WTC11 (cell line): ENCODE data around the gene CLCN1. TPM values are rescaled to one million over a fixed set of nuclear protein-coding genes. Genes with fewer than 3 reads are reported as not detected.

Experiments used
- ATAC-seq: fragments of 200-7000 bp; cut with Tn5 transposase; 2 replicates; pipeline ENCODE4 v1.10.0; 2021; ENCODE audit warnings: mild to moderate bottlenecking, moderate library complexity
- CTCF ChIA-PET: fragments of 300-600 bp; sonication (Branson Sonifier 250); formaldehyde crosslinking; loops from one replicate; lab custom pipeline; 2021; ENCODE audit warnings: antibody characterized with exemption; lab: Charles Lee
- POLR2A ChIA-PET: fragments of 350-600 bp; sonication (Branson Sonifier 250); formaldehyde crosslinking; loops from one replicate; lab custom pipeline; 2021; ENCODE audit warnings: antibody characterized with exemption; lab: Charles Lee
- DNase-seq: peaks from one replicate; pipeline ENCODE4 v3.0.0; 2021; ENCODE audit warnings: low spot score
- H3K27ac Mint-ChIP-seq: 2 replicates; pipeline ENCODE4 v1.8.0; 2021; ENCODE audit warnings: mixed read lengths
- H3K27me3 Mint-ChIP-seq: 2 replicates; pipeline ENCODE4 v1.8.0; 2021; ENCODE audit warnings: low read depth, mild to moderate bottlenecking, moderate library complexity, mixed read lengths
- H3K36me3 Mint-ChIP-seq: 2 replicates; pipeline ENCODE4 v1.8.0; 2021; ENCODE audit warnings: mixed read lengths
- H3K4me1 Mint-ChIP-seq: 2 replicates; pipeline ENCODE4 v1.8.0; 2022; ENCODE audit warnings: mixed read lengths
- H3K4me3 Mint-ChIP-seq: 2 replicates; pipeline ENCODE4 v1.8.0; 2021; ENCODE audit warnings: mild to moderate bottlenecking, moderate library complexity, mixed read lengths
- H3K9me3 Mint-ChIP-seq: 2 replicates; pipeline ENCODE4 v1.8.0; 2021; ENCODE audit warnings: mixed read lengths
- FOXK1 ChIP-seq: sonication (generic); formaldehyde crosslinking; IDR thresholded peaks from 2 replicates; pipeline ENCODE4 v1.8.0; 2022; ENCODE audit warnings: mild to moderate bottlenecking, moderate library complexity, missing genetic modification reagents
- GRHL2 ChIP-seq: fragments of 250-450 bp; sonication (Bioruptor Pico); IDR thresholded peaks from 2 replicates; pipeline ENCODE4 v1.8.0; 2022; ENCODE audit warnings: mild to moderate bottlenecking, moderate library complexity; ENCODE audit not compliant: insufficient replicate concordance, severe bottlenecking
- GTF2I ChIP-seq: fragments of 250-450 bp; sonication (Bioruptor Pico); conservative IDR thresholded peaks from 2 replicates; pipeline ENCODE4 v1.4.0; 2021; ENCODE audit warnings: mild to moderate bottlenecking
- HMGA2 ChIP-seq: fragments of 250-450 bp; sonication (Bioruptor Pico); IDR thresholded peaks from 2 replicates; pipeline ENCODE4 v1.4.0; 2021; ENCODE audit warnings: mild to moderate bottlenecking, moderate library complexity
- IRF2 ChIP-seq: sonication (generic); formaldehyde crosslinking; IDR thresholded peaks from 2 replicates; pipeline ENCODE4 v1.8.0; 2022; ENCODE audit warnings: low read depth, missing genetic modification reagents, borderline replicate concordance
- JUN ChIP-seq: sonication (generic); formaldehyde crosslinking; IDR thresholded peaks from 2 replicates; pipeline ENCODE4 v1.8.0; 2023; ENCODE audit warnings: mild to moderate bottlenecking, missing genetic modification reagents
- MXD4 ChIP-seq: fragments of 250-450 bp; sonication (Bioruptor Pico); IDR thresholded peaks from 2 replicates; pipeline ENCODE4 v1.8.0; 2021; ENCODE audit warnings: mild to moderate bottlenecking, moderate library complexity, borderline replicate concordance
- NFE2L1 ChIP-seq: sonication (generic); formaldehyde crosslinking; IDR thresholded peaks from 2 replicates; pipeline ENCODE4 v1.8.1; 2023; ENCODE audit warnings: missing genetic modification reagents
- RELA ChIP-seq: sonication (generic); formaldehyde crosslinking; IDR thresholded peaks from 2 replicates; pipeline ENCODE4 v1.8.1; 2022; ENCODE audit warnings: missing genetic modification reagents, mild to moderate bottlenecking, borderline replicate concordance
- SP1 ChIP-seq: sonication (generic); formaldehyde crosslinking; conservative IDR thresholded peaks from 2 replicates; pipeline ENCODE4 v1.8.1; 2022; ENCODE audit warnings: missing genetic modification reagents
- TEAD4 ChIP-seq: sonication (generic); formaldehyde crosslinking; IDR thresholded peaks from 2 replicates; pipeline ENCODE4 v1.8.0; 2022; ENCODE audit warnings: mild to moderate bottlenecking, missing genetic modification reagents
- ZNF263 ChIP-seq: sonication (generic); formaldehyde crosslinking; IDR thresholded peaks from 2 replicates; pipeline ENCODE4 v1.8.1; 2022; ENCODE audit warnings: low read depth, mild to moderate bottlenecking, moderate library complexity, missing genetic modification reagents
- ZNF317 ChIP-seq: sonication (generic); formaldehyde crosslinking; IDR thresholded peaks from 2 replicates; pipeline ENCODE4 v1.8.1; 2023; ENCODE audit warnings: low read depth, mild to moderate bottlenecking, moderate library complexity, missing genetic modification reagents, borderline replicate concordance
- total RNA-seq: library from RNA; stranded (reverse); gene quantifications from 3 replicates; pipeline ENCODE4 v1.2.3, GENCODE V29; 2021
- TF ChIP-seq, protein P1 (sequence below): sonication (generic); formaldehyde crosslinking; IDR thresholded peaks from 2 replicates; pipeline ENCODE4 v1.8.1; 2023; ENCODE audit warnings: mild to moderate bottlenecking, missing genetic modification reagents, moderate library complexity
- TF ChIP-seq, protein P2 (sequence below): sonication (generic); formaldehyde crosslinking; IDR thresholded peaks from 2 replicates; pipeline ENCODE4 v1.8.1; 2022; ENCODE audit warnings: missing genetic modification reagents, borderline replicate concordance
- TF ChIP-seq, protein P3 (sequence below): sonication (generic); formaldehyde crosslinking; IDR thresholded peaks from 2 replicates; pipeline ENCODE4 v1.8.1; 2023; ENCODE audit warnings: mild to moderate bottlenecking, missing genetic modification reagents, borderline replicate concordance
- TF ChIP-seq, protein P4 (sequence below): sonication (generic); formaldehyde crosslinking; conservative IDR thresholded peaks from 2 replicates; pipeline ENCODE4 v1.8.1; 2023; ENCODE audit warnings: mild to moderate bottlenecking, low read depth, missing genetic modification reagents, moderate library complexity
- TF ChIP-seq, protein P5 (sequence below): fragments of 200-600 bp; IDR thresholded peaks from 2 replicates; pipeline ENCODE4 v1.8.0; 2022; ENCODE audit warnings: antibody characterized with exemption
- TF ChIP-seq, protein P6 (sequence below): sonication (generic); formaldehyde crosslinking; IDR thresholded peaks from 2 replicates; pipeline ENCODE4 v1.8.1; 2023; ENCODE audit warnings: mild to moderate bottlenecking, missing genetic modification reagents

CLCN1 gene
- total RNA-seq, 1 experiment from 2014 or later, result 0.28 TPM

DNA sequence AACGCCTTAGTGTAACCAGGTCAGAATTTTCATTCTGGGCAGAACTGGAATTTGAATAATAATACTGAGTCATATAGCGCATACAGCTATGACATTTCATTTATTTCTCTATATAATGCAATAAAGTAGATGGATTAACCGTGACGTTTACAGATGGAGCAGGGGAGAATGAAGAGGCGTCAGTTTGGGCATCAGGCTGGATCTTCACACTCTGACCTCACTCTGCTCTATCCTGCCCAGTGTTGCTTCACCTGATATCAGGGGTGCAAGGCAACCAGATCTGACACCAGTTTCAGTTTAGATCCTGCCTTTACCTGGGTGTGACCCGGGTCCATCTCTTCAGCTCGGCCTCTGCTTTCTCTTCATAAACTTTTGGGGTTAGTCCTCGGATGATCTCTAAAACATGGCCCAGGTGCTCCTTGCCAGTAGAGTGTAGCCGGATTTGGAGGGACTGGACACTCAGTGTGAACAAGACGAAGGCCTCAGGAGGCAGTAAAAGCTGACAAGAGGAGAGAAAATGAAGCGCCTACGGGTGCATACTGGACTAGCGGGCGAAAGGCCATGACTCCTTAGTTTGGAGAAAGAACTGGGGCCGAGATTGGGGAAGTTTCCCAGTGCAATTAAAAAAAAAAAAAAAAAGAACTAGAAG, 63.8 kb downstream of the CLCN1 start:
- ATAC-seq (peak; percentile 0; the same call in 1 of the 2 replicates), DNase-seq (no peak)
- TF ChIP-seq JUN (CRISPR knock-in tag) (0 out of 2 replicates have a peak, but pooled peaks have one; percentile 6), TEAD4 (CRISPR knock-in tag) (peak; percentile 33; the same call in 1 of the 2 replicates), IRF2 (CRISPR knock-in tag) (no peak), ZNF317 (CRISPR knock-in tag) (no peak), SP1 (CRISPR knock-in tag) (no peak)
- TF ChIP-seq, protein P1, sequence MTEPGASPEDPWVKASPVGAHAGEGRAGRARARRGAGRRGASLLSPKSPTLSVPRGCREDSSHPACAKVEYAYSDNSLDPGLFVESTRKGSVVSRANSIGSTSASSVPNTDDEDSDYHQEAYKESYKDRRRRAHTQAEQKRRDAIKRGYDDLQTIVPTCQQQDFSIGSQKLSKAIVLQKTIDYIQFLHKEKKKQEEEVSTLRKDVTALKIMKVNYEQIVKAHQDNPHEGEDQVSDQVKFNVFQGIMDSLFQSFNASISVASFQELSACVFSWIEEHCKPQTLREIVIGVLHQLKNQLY, result no peak
- Mint-ChIP-seq H3K9me3 (no peaks in the 10 kb centered on the region), H3K27me3 (no peaks in the 10 kb centered on the region), H3K36me3 (peaks cover 5% of the 10 kb centered on the region), H3K4me3 (peak overlapping the region; percentile 76), H3K27ac (peak overlapping the region; percentile 39), H3K4me1 (peaks cover 39% of the 10 kb centered on the region)
- ChIA-PET CTCF (interaction anchor here (0.7 to 2.3 kb wide), 39 partner anchors 8 to 1662 kb away, joined by 3 to 68 read pairs (median 4); partner anchors contain the start of genes CLCN1, EPHA1, FAM131B and GSTK1), POLR2A (interaction anchor here (0.7 to 2.0 kb wide), 7 partner anchors 8 to 28 kb away, joined by 3 to 16 read pairs (median 3); partner anchors contain the start of gene FAM131B)

DNA sequence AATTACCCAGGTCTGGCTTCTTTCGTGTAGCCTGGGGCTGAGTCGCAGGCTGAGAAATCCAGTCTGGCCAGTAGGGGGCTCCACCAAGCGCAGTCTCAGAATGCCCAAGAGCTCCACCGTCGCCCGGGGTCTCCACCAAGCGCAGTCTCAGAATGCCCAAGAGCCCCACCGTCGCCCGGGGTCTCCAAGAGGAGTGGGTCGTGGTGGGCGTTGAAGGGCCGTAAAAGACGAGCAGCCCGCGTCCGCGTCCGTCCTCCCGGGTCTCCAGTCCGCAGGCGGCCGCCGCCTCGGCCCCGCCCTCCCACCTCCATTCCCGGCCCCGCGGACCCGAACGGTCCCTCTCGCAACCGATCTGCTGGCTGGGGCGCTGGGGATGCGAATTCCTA, 64.3 kb downstream of the CLCN1 start:
- Mint-ChIP-seq H3K9me3 (no peaks in the 10 kb centered on the region), H3K36me3 (peaks cover 5% of the 10 kb centered on the region), H3K4me1 (peaks cover 34% of the 10 kb centered on the region), H3K4me3 (peak overlapping the region; percentile 76), H3K27ac (no peak overlapping the region), H3K27me3 (no peaks in the 10 kb centered on the region)
- peak; percentile 49 for ATAC-seq
- TF ChIP-seq, protein P2, sequence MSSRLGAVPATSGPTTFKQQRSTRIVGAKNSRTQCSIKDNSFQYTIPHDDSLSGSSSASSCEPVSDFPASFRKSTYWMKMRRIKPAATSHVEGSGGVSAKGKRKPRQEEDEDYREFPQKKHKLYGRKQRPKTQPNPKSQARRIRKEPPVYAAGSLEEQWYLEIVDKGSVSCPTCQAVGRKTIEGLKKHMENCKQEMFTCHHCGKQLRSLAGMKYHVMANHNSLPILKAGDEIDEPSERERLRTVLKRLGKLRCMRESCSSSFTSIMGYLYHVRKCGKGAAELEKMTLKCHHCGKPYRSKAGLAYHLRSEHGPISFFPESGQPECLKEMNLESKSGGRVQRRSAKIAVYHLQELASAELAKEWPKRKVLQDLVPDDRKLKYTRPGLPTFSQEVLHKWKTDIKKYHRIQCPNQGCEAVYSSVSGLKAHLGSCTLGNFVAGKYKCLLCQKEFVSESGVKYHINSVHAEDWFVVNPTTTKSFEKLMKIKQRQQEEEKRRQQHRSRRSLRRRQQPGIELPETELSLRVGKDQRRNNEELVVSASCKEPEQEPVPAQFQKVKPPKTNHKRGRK (CRISPR knock-in tag), result no peak
- TF ChIP-seq FOXK1 (CRISPR knock-in tag) (0 out of 2 replicates have a peak, but pooled peaks have one; percentile 11), ZNF263 (CRISPR knock-in tag) (no peak), NFE2L1 (CRISPR knock-in tag) (no peak), GTF2I (CRISPR knock-in tag) (0 out of 2 replicates have a peak, but pooled peaks have one; percentile 4), GRHL2 (CRISPR knock-in tag) (no peak), JUN (CRISPR knock-in tag) (0 out of 2 replicates have a peak, but pooled peaks have one; percentile 9), RELA (no peak), HMGA2 (no peak), MXD4 (no peak)
- TF ChIP-seq, protein P3, sequence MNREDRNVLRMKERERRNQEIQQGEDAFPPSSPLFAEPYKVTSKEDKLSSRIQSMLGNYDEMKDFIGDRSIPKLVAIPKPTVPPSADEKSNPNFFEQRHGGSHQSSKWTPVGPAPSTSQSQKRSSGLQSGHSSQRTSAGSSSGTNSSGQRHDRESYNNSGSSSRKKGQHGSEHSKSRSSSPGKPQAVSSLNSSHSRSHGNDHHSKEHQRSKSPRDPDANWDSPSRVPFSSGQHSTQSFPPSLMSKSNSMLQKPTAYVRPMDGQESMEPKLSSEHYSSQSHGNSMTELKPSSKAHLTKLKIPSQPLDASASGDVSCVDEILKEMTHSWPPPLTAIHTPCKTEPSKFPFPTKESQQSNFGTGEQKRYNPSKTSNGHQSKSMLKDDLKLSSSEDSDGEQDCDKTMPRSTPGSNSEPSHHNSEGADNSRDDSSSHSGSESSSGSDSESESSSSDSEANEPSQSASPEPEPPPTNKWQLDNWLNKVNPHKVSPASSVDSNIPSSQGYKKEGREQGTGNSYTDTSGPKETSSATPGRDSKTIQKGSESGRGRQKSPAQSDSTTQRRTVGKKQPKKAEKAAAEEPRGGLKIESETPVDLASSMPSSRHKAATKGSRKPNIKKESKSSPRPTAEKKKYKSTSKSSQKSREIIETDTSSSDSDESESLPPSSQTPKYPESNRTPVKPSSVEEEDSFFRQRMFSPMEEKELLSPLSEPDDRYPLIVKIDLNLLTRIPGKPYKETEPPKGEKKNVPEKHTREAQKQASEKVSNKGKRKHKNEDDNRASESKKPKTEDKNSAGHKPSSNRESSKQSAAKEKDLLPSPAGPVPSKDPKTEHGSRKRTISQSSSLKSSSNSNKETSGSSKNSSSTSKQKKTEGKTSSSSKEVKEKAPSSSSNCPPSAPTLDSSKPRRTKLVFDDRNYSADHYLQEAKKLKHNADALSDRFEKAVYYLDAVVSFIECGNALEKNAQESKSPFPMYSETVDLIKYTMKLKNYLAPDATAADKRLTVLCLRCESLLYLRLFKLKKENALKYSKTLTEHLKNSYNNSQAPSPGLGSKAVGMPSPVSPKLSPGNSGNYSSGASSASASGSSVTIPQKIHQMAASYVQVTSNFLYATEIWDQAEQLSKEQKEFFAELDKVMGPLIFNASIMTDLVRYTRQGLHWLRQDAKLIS, result no peak
- TF ChIP-seq, protein P4, sequence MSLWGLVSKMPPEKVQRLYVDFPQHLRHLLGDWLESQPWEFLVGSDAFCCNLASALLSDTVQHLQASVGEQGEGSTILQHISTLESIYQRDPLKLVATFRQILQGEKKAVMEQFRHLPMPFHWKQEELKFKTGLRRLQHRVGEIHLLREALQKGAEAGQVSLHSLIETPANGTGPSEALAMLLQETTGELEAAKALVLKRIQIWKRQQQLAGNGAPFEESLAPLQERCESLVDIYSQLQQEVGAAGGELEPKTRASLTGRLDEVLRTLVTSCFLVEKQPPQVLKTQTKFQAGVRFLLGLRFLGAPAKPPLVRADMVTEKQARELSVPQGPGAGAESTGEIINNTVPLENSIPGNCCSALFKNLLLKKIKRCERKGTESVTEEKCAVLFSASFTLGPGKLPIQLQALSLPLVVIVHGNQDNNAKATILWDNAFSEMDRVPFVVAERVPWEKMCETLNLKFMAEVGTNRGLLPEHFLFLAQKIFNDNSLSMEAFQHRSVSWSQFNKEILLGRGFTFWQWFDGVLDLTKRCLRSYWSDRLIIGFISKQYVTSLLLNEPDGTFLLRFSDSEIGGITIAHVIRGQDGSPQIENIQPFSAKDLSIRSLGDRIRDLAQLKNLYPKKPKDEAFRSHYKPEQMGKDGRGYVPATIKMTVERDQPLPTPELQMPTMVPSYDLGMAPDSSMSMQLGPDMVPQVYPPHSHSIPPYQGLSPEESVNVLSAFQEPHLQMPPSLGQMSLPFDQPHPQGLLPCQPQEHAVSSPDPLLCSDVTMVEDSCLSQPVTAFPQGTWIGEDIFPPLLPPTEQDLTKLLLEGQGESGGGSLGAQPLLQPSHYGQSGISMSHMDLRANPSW (CRISPR knock-in tag), result no peak
- TF ChIP-seq, protein P5, sequence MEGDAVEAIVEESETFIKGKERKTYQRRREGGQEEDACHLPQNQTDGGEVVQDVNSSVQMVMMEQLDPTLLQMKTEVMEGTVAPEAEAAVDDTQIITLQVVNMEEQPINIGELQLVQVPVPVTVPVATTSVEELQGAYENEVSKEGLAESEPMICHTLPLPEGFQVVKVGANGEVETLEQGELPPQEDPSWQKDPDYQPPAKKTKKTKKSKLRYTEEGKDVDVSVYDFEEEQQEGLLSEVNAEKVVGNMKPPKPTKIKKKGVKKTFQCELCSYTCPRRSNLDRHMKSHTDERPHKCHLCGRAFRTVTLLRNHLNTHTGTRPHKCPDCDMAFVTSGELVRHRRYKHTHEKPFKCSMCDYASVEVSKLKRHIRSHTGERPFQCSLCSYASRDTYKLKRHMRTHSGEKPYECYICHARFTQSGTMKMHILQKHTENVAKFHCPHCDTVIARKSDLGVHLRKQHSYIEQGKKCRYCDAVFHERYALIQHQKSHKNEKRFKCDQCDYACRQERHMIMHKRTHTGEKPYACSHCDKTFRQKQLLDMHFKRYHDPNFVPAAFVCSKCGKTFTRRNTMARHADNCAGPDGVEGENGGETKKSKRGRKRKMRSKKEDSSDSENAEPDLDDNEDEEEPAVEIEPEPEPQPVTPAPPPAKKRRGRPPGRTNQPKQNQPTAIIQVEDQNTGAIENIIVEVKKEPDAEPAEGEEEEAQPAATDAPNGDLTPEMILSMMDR, result peak; percentile 97
- TF ChIP-seq, protein P6, sequence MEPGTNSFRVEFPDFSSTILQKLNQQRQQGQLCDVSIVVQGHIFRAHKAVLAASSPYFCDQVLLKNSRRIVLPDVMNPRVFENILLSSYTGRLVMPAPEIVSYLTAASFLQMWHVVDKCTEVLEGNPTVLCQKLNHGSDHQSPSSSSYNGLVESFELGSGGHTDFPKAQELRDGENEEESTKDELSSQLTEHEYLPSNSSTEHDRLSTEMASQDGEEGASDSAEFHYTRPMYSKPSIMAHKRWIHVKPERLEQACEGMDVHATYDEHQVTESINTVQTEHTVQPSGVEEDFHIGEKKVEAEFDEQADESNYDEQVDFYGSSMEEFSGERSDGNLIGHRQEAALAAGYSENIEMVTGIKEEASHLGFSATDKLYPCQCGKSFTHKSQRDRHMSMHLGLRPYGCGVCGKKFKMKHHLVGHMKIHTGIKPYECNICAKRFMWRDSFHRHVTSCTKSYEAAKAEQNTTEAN (CRISPR knock-in tag), result no peak
- POLR2A ChIA-PET, result interaction anchor here (0.7 to 2.0 kb wide), 7 partner anchors 8 to 27 kb away, joined by 3 to 16 read pairs (median 3); partner anchors contain the start of gene FAM131B
- CTCF ChIA-PET, result interaction anchor here (0.7 to 2.3 kb wide), 39 partner anchors 8 to 1662 kb away, joined by 3 to 68 read pairs (median 4); partner anchors contain the start of genes CLCN1, EPHA1, FAM131B and GSTK1
- DNase-seq, result peak; percentile 89
